ENCODE data around the gene CYTH4.

GRCh38 chr22:37240941-37241320 lies 41.4 kb upstream of the CYTH4 start:
- no peak for TF ChIP-seq POLR2A (IDR thresholded peaks at IDR 0.05)
- TF ChIP-seq CTCF (IDR thresholded peaks at IDR 0.05): no peak
